ENCODE data around the gene CTIF.
"Not testable (repeated sequence)": the region's sequence is repeated elsewhere in the genome, so short reads cannot be mapped to it uniquely, and the experiment has no call there.

Gene CTIF

DNA sequence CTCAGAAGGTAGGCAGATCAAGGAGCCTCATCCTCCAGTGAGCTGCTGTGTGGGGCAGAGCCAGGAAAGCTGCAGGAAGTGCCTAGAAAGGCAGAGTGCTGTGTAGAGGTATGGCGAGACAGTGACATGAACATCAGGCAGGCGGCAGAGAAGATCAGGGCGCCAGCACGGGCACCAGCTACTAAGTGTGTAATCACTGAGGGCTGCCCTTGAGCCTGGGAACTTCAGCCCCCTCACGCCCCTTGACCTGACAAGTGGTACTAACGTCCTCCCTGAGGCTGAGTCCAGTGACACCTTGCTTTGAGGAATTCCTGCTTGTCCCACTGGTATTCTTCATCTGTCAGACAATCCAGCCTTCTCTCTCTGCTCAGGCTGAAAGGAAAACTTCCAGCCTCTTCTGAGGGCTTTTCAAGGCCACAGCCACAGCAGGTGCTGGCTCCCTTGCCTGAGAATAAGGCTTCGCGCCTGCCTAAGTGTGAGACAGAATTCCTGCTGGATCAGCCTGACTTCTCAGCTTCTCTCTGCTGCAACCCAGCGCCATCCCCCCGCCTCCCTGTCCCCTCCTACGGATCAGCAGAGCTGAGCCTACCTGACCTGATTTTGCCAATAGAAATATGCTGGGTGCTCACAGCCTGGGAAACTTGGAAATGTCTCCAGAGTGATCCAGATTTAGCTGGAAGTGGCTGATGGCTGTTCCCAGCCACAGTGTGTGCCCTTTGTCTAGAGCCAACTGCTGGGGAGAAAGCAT lies 263.9 kb downstream of the CTIF start:
- DNase-seq (ENCODE audit: low read depth, low spot score), result no peak

DNA sequence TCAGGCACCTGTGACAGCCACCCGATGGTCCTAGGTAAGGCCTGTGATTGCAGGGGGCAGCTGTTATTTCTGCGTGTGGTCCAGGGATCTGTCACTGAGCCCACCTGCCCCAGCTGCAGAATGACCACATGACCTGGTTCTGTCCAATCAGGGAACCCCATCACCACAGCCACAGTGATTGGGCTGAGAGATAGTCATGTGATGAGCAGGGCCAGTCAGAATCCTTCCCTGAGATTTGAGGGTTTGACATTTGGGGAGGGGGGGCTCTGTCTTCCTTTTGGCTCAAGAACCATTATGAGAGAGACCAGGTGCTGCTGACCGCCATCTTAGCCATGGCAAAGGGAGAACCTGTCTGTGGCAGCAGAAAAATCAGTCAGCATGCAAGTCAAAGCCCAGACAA lies 264.7 kb downstream of the CTIF start:
- DNase-seq (ENCODE audit: low read depth, low spot score), result no peak

DNA sequence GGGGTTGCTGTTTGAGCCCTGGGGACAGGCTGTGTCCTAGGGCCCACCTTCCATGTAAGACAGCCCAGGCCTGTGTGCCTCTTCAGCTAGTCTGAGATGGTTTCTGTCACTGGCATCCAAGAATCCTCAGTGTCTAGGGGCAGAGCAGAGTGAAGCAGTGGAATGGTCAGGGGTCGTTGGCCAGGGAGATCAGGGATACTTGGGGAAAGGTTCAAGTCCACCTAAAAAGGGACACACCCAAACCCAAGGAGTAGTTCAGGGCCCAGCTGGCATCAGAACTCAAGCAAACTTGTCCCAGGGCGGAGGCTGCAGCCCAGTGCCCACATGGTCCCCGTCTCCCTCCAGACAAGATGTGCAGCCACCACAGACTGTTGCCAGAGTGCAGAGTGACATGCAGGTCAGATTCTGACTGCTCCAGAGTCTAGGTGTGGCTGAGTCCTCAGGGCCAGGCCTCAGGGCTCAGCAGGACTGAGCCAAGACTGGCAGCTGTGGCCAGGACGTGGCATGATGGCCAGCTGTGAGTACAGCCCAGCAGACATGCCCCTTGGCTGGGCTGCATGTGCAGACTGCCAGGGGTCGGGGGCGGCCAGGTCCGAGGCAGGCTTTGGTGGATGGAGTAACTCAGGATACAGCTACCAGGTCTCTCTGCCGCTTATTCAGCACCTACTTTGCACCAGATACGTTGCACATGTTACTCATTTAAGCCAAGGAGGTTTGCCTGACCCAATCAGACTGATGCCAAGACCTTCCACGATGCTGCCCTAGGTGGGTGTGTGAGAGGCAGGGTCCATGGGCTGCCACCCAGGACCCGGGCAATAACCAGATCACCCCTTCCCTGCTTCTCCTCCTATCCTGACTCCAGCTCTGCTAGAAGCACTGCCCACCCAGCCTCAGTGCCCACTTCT lies 265.4 kb downstream of the CTIF start:
- no peak for DNase-seq (ENCODE audit: low read depth, low spot score)

DNA sequence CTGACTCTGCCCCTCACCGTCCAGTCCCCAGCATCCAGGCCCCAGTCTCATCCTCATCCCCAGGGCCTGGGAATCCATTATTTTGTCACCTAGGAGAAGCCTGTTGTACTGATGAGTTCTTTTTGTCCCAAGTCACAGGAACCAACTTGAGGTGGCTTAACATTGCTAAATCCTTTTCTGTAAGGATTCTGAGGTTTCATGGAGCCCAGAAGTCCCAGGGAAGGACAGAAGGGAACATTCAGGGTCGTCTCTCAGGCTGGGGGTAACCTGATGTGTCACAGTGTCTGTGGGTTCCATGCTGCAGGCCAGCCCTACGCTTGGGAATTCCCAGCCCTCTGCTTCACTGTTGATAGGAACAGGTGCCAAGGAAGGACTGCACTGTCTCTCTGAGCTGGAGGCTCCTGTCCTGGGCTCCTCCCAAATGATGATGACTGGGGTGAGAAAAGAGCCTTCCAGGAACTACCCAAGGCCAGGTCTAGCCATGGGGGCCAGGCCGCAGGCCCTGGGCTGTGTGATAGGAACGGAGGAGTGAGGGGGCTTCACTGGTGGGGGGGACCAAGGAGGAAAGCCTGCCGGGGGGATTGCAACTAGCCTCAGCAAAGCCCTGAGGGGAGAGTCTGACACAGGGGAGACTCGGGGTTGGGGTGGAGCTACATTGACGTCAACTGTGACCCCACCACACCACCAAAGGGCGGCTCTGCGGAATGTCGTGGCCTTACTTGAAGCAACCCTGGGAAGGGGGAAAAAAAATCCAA lies 266.2 kb downstream of the CTIF start:
- DNase-seq (ENCODE audit: low read depth, low spot score), result no peak

DNA sequence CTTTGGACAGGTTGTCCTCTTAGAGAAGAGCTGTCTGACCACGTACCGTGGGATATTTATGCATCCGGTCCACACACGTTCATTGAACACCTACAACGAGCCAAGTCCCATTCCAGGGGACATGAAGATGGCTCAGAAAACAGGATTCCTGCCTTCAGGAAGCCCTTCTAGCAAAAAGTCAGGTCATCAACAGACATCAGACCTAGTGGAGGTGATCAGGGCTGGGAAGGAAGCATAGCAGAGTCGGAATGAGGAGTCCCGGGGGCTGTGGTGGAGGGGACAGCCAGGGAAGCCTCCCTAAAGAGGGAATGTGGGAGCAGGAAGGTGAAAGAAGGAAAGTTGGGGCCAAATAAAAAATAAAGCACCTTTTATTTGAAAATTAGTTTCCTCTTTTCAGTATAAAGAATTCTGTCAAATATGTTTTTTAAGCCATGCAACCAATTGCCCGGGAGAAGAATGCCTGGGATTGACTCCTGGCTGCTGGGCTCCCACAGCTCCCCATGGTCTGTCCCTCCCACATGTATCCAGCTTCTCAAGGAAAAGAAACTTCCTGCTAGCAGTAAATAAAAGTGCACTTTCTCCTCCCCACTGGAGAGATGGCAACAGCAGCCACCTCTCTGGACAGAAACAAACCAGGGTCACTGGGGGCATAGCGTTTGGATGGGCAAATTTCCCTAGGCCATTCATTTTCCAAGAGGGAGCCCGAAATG lies 267.1 kb downstream of the CTIF start:
- no peak for DNase-seq (ENCODE audit: low read depth, low spot score)

DNA sequence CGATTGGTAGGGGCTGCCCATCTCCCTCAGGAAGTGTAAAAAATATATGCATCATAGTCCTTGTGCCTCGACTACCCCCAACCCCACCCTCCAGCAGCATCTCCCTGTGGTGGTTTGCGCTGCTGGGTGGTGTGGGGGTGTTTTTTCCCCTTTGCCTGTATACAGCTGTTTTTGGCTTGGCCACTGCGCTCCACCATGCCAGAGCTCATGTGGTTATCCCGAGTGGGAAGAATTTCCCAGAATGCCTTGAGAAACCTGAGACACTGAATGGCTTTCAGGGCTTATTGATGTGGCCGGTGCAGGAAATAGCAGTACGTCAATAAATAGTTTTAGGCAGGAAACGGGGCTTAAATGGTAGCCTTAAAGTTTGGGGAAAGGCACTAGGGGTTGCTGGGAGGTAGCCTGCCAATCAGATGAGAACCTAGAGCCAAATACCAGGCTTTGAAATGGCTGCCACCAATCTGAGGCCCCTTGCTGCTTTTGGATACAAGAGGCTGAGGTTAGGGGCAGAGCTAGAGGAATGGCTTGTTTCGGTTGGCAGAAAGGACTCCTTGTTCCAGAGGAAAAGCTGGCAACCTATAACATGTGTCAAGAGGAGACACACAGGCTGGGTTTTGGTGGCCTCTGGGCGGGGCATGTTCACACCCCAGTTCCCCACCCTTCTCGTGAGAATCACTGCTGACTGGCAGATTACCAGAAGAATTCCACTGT lies 267.9 kb downstream of the CTIF start:
- no peak for DNase-seq (ENCODE audit: low read depth, low spot score)

DNA sequence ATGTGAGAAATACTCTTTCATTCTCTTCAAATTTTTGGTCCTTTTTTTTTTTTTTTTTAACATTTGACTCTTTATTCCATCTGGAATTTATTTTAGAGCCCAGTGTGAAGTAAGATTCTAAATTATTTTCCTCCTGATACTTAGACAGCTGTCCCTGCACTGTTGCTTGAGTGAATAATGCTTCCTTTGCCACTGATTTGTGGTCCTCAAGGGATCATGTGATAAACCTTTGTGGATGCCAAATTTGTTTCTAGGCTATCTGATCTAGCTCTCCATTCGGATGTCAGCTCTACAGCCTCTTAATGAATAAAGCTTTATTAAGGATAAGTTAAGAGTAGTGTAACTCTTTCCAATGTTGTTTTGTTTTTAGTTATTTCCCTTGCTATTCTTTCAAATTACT lies 269.6 kb downstream of the CTIF start:
- no peak for DNase-seq (ENCODE audit: low read depth, low spot score)

DNA sequence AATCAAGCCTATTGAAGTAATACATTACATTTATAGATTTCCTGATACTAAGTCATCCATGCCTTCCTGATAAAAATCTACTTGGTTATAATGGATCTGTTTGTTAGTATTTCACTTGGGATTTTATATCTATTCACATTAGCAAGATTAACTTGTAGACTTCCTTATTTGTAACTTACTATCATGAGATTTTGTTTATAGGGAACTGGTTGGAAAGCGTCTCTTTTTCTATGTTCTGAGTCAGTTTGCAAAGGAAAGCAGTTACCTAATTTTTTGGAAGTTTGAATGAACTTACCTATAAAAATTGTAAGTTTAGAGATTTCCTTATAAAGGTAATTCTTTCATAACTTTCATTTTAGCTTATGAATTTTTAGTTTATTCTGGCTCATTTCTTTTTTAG lies 270.5 kb downstream of the CTIF start:
- no peak for DNase-seq (ENCODE audit: low read depth, low spot score)

DNA sequence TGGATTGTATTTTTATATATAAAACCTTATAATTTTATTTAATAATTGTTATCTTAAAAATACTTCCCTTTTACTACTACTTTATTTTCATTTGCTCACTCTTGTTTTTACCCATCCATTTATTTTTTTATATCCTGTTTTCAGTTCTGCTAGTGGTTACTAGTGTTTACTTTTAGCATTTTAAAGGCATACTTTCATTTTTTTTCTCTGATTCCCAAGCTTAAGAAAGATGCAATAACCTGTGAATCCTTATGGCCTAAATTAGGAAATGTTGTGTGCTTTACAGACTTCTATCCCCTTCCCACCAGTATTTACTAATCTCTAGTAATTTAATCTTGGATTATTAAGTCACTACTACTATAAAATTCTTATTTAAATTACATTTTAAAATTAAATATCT lies 272.0 kb downstream of the CTIF start:
- no peak for DNase-seq (ENCODE audit: low read depth, low spot score)

DNA sequence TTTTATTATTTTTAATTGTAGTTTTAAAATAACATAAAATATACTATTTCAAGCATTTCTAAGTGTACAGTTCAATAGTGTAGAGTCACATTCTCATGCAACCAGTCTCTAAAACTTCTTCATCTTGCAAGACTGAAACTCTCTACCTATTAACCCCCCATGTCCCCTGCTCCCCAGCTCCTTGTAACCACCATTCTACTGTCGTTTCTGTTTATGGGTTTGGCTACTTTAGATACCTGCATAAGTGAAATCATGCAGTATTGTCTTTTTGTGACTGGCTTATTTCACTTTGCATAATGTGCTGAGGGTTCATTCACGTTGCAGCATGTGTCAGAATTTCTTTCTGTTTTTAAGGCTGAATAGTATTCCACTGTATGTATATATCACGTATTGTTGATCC lies 272.6 kb downstream of the CTIF start:
- DNase-seq (ENCODE audit: low read depth, low spot score), result no peak

DNA sequence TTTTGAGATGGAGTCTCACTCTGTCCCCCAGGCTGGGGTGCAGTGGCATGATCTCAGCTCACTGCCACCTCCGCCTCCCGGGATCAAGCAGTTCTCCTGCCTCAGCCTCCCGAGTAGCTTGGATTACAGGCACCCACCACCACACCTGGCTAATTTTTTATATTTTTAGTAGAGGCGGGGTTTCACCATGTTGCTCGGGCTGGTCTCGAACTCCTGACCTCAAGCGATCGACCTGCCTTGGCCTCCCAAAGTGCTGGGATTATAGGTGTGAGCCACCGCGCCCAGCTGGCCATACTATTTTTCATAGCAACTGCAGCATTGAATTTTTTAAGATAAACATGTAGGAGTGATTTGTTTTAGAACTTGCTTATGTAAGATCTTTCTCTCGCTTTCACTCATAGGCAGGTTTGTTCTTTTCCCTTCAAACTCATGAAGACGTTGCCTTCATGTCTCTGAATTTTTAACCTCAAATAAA lies 273.2 kb downstream of the CTIF start:
- not testable (repeated sequence) for DNase-seq (ENCODE audit: low read depth, low spot score)

DNA sequence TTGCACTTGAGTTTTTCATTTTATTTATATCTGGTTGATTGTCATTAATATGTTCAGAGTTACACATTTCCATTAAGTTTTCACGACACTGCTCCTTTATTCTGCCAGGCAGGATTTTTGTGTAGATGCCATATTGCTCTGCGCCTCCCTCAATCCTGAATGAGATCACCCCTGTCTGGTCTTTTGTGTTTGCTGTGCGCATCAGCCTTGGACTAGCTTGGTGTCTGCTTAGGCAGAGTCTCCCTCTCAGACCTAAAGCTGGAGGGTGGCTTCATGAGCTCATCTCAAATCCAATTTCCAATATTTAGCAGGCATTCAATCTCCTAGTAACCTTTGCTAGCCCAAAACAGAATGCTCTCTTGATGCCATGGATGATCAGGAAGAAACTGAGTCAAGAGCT lies 274.5 kb downstream of the CTIF start:
- DNase-seq (ENCODE audit: low read depth, low spot score), result no peak

DNA sequence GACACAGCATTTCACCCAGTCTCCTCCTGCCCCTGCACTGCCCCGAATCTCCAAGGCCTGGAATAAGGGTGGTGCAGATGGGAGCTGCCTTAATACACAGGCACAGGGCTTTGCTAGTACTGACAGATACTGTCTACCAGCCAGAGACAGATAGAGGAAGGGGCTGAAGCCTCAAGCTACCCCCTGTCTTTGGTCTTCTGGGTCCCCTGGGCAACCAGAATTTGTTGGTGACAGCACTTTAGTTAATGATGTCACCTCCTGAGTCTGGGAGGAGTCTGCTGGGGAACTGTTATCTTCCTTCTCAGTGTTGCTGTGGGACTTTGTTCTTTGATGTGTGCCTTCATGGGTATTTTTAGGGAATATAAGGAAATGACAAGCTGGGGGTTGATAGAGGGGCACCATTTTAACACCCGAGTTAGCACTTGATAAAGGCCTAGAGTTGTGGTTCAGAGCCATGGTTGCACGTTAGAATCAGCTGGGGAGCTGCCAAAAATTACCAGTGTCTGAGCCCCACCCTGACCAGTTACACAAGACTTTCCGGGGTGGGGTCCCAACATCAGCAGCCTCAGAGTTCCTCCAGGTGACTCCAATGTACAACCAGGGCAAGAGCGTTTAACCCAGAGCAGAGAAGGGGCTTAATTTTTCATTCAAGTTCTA lies 275.1 kb downstream of the CTIF start:
- DNase-seq (ENCODE audit: low read depth, low spot score), result no peak

DNA sequence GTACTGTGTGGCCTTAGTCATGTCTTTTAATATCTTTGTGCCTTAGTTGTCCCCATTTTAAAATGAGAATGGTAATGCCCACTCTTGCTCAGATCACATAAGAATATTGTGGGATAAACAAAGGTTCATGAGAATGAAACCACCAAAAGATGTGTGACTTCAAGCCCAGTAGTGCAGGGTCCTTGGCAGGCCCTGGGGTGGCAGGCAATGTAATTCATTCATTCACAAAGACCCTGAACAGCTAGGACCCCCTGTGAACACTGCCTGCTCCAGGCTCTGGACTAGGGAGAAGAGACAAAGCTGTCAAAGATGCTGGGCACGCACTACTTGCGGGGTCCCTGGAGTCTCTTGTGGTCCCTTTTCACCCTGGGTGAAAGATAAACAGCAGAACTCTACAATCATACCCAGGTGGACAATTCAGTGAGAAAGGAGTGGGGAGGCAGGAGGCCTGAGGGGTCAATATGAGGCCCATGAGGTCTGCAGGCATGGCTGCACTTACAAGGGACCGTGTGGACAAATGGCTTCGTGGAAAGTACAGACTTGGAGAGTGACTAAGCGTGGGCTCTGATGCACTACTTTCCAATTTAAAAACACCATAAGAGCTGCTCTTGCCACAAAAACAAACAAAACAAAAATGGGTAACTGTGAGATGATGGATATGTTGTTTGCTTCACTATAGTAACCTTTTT lies 275.8 kb downstream of the CTIF start:
- no peak for DNase-seq (ENCODE audit: low read depth, low spot score)

DNA sequence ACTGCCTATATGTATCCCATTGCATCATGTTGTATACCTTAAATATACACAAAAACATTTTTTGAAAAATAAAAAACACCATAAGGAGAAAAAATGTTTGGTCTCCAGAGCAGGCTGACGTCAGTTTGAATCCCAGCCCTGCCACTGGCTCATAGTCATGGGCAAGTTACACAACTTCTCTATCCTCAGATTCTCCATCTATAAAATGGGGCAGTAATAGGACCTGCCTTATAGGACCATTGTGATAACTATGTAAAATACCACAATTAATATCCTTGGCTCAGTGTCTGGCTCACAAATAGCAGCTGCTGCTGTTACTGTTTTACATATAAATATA lies 276.3 kb downstream of the CTIF start:
- DNase-seq (ENCODE audit: low read depth, low spot score), result no peak

DNA sequence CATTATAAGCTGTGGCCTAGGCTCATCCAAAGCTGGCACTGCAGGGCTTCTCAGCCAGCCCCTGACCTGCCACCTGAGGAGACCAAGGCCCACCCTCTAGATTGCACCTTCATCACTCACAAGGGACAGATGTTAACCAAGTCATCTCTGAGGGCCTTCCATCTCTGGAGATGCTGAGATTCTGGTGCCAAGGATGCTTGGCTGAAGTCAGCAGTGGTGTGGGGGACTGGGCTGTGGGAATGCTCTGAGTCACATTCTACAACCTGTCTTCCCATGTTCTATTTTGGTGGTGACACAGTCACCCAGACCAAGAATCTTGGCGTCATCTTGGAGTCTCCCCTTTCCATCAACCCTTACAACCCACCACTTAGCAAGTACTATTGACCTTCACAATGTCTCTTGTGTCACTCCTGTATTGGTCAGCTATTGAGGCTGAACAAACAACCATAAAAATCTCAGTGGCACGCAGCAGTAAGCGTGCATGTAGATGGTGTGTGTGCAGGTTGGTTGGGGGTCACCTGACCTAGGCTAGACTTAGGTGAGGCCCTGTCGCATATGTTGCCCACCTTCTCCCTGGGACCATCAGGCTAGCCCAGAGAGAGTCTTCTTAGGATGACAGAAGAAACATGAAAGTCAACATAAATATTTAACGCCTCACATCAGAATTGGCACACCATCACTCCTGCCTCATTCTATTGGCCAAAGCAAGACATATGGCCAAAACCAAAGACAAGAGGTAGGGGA lies 276.9 kb downstream of the CTIF start:
- no peak for DNase-seq (ENCODE audit: low read depth, low spot score)

DNA sequence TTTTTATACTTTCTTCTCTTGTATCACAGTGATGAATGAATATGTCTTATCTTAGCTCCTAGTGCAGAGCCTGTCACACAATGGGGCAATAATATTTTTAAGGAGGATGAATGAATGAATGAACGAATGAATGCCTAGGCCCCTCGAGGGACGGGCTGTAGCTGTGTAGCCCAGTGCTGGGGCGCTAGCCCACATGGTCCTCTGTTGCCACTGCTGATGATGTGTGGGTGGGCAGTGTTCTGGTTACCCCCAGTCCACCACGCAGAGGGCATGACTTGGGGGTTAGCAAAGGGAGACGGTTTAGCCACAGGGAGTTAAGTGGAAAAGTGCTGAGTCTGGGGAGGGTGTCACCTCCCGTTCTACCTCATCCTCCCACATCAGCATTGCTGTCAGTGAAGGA lies 277.7 kb downstream of the CTIF start:
- DNase-seq (ENCODE audit: low read depth, low spot score), result no peak

DNA sequence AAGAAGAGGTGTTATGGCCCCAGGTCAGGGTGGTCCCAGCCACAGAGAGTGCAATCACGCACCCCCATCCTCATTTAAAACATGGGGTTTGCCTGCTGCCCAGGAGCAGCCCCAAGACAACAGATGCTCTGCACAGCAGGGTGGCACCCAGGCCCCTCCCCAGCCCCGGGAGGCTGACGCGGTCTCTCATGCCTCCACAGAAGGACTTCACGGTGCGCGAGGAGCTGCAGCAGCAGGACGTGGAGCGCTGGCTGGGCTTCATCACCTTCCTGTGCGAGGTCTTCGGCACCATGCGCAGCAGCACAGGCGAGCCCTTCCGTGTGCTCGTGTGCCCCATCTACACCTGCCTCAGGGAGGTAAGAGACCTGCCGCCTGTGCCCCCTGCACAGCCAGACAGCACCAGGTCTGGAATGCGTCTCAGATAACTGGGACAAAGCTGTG lies 278.2 kb downstream of the CTIF start:
- no peak for DNase-seq (ENCODE audit: low read depth, low spot score)

Data from activated CD4-positive, CD25-positive, alpha-beta regulatory T cell treated with anti-CD3 and anti-CD28 coated beads, Interleukin-2, amount 50 U/mL, for 16 hours (primary cell).